ENCODE results near the gene GPATCH2L.

Gene GPATCH2L

GRCh38 chr14:76126076-76126475, 25.6 kb upstream of the GPATCH2L start:
- no peak overlapping the region for H3K9ac ChIP-seq (ENCODE audit: low read length)
- no peaks in the 10 kb centered on the region for H3K9me2 ChIP-seq (ENCODE audit: low read depth, low read length)
- H3K27ac ChIP-seq (ENCODE audit: low read depth, low read length, poor library complexity, severe bottlenecking), result no peak overlapping the region
- no peak overlapping the region for H3K4me3 ChIP-seq (ENCODE audit: low read depth, low read length, poor library complexity, severe bottlenecking)
- H3K4me1 ChIP-seq (ENCODE audit: insufficient read depth, low read length, severe bottlenecking), result no peaks in the 10 kb centered on the region
- H2AFZ ChIP-seq (ENCODE audit: low read length), result no peak overlapping the region
- no peaks in the 10 kb centered on the region for H3K79me2 ChIP-seq (ENCODE audit: insufficient read depth, low read length)
- H4K20me1 ChIP-seq (ENCODE audit: insufficient read depth, low read length), result no peaks in the 10 kb centered on the region
- TF ChIP-seq EZH2 (IDR thresholded peaks at IDR 0.05; ENCODE audit: borderline replicate concordance, low read length), result no peak
- TF ChIP-seq CTCF (IDR thresholded peaks at IDR 0.05; ENCODE audit: low read length), result no peak
- no peaks in the 10 kb centered on the region for H3K9me3 ChIP-seq (ENCODE audit: low read length)
- no peak overlapping the region for H3K4me2 ChIP-seq (ENCODE audit: low read length)
- no peaks in the 10 kb centered on the region for H3F3A ChIP-seq (ENCODE audit: insufficient read depth, low read length)
- no peaks in the 10 kb centered on the region; the same call in 1 of the 2 replicates for H3K27me3 ChIP-seq (ENCODE audit: insufficient read depth, low read length)
- H3K36me3 ChIP-seq (ENCODE audit: insufficient read depth, low read length), result no peaks in the 10 kb centered on the region

DNA sequence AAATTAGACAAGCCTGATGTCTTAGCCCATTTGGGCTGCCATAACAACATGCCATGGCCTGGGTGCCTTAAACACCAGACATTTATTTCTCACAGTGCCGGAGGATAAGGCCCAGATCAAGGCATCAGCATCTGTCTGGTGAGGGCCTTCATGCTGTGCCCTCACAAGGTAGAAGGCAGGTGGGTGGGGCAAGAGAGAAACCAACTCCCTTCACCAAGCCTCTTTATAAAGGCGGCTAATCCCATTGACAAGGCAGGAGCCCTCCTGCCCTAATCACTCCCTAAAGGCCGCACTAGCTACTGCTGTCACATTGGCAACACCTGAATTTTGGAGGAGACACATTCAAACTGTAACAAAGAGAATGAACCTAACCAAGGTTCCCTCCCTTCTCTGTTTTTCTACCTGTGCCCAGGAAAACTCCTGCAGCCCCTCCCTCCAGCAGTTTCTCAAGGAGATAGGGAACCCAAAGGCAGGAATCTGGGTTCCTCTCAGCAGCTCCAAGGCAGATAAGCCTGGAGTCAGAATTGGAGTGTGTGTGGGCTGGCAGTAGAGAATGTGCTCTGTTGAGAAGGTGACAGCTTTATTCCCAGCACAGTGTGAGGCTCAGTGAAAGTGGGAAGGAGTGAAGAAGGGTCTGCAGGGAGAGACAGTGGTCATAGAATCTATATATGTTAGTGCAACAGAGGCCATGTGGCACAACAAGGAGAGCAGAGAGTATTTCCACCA, 21.7 kb upstream of the GPATCH2L start:
- no peaks in the 10 kb centered on the region for H3K36me3 ChIP-seq (ENCODE audit: insufficient read depth, low read length)
- H3K4me3 ChIP-seq (ENCODE audit: low read depth, low read length, poor library complexity, severe bottlenecking), result no peak overlapping the region
- no peaks in the 10 kb centered on the region for H3K9me3 ChIP-seq (ENCODE audit: low read length)
- no peak overlapping the region for H2AFZ ChIP-seq (ENCODE audit: low read length)
- no peaks in the 10 kb centered on the region for H3K79me2 ChIP-seq (ENCODE audit: insufficient read depth, low read length)
- H3K4me2 ChIP-seq (ENCODE audit: low read length), result no peak overlapping the region
- no peaks in the 10 kb centered on the region for H3K9me2 ChIP-seq (ENCODE audit: low read depth, low read length)
- H3F3A ChIP-seq (ENCODE audit: insufficient read depth, low read length), result no peaks in the 10 kb centered on the region
- H4K20me1 ChIP-seq (ENCODE audit: insufficient read depth, low read length), result no peaks in the 10 kb centered on the region
- no peak for TF ChIP-seq CTCF (IDR thresholded peaks at IDR 0.05; ENCODE audit: low read length)
- TF ChIP-seq EZH2 (IDR thresholded peaks at IDR 0.05; ENCODE audit: borderline replicate concordance, low read length), result no peak
- H3K27ac ChIP-seq (ENCODE audit: low read depth, low read length, poor library complexity, severe bottlenecking), result no peak overlapping the region
- no peaks in the 10 kb centered on the region for H3K27me3 ChIP-seq (ENCODE audit: insufficient read depth, low read length)
- H3K4me1 ChIP-seq (ENCODE audit: insufficient read depth, low read length, severe bottlenecking), result no peaks in the 10 kb centered on the region
- H3K9ac ChIP-seq (ENCODE audit: low read length), result no peak overlapping the region

- Histone ChIP-seq H3K36me3 (ENCODE audit: insufficient read depth, low read length) (no peaks in the 10 kb centered on the region), H2AFZ (ENCODE audit: low read length) (no peak overlapping the region), H4K20me1 (ENCODE audit: insufficient read depth, low read length) (no peaks in the 10 kb centered on the region), H3K9me3 (ENCODE audit: low read length) (no peaks in the 10 kb centered on the region), H3K79me2 (ENCODE audit: insufficient read depth, low read length) (no peaks in the 10 kb centered on the region), H3K4me2 (ENCODE audit: low read length) (no peak overlapping the region), H3K4me1 (ENCODE audit: insufficient read depth, low read length, severe bottlenecking) (no peaks in the 10 kb centered on the region), H3K27ac (ENCODE audit: low read depth, low read length, poor library complexity, severe bottlenecking) (no peak overlapping the region), H3K4me3 (ENCODE audit: low read depth, low read length, poor library complexity, severe bottlenecking) (no peak overlapping the region), H3K9me2 (ENCODE audit: low read depth, low read length) (no peaks in the 10 kb centered on the region), H3K9ac (ENCODE audit: low read length) (no peak overlapping the region), H3K27me3 (ENCODE audit: insufficient read depth, low read length) (no peaks in the 10 kb centered on the region), H3F3A (ENCODE audit: insufficient read depth, low read length) (no peaks in the 10 kb centered on the region)
- TF ChIP-seq CTCF (IDR thresholded peaks at IDR 0.05; ENCODE audit: low read length), result no peak
- TF ChIP-seq EZH2 (IDR thresholded peaks at IDR 0.05; ENCODE audit: borderline replicate concordance, low read length), result no peak
Observed at GRCh38 chr14:76131071-76131965, 20.4 kb upstream of the GPATCH2L start.

All from OCI-LY1 (cell line).